Stimulated activated CD8-positive, alpha-beta memory T cell treated with anti-CD3 and anti-CD28 coated beads, Interleukin-4, amount 100 ng/mL, for 1 hour (primary cell): ENCODE measurements around the gene EIF1B.
A peak's percentile ranks its signal among the peaks of the same experiment; 100 is the strongest.

Experiments
- DNase-seq, 2 donors: peaks; one replicate each; pipeline ENCODE4 v3.0.0-alpha.2; 2020; ENCODE audit warnings: low read depth in 2 of 2, low spot score in 1 of 2

EIF1B gene

DNA sequence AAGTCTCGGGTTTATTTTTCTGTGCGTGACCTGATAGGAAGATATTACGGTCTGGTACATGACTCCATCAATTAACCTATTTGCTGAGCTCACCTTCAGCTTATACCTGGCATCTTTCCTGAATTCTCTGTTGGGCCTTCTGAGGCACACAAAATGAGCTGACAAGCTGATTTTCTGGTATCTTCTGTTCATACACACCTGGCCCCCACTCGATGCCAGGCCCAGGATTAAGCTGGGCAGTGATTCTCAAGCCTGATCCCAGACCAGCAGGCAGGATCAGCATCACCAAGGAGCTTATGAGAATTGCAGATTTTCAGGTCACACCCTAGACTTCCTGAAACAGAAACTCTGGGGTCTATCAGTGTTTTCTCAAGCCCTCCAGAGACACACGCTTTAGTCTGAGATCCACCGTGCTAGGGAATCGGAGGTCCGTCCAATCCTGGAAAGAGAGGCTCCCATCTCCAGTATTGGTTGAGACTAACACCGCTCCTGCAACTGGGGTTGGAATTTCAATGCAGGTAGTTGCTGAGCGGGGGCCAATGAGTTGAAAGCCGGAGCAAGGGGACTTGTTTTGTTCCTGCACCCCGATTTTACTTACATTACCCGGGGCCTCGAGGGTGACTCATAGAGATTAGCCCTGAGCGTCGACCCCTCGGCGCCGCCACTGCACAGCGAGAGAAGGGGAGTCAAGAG lies 636 bp upstream of the EIF1B start:
- DNase-seq = no peak

DNA sequence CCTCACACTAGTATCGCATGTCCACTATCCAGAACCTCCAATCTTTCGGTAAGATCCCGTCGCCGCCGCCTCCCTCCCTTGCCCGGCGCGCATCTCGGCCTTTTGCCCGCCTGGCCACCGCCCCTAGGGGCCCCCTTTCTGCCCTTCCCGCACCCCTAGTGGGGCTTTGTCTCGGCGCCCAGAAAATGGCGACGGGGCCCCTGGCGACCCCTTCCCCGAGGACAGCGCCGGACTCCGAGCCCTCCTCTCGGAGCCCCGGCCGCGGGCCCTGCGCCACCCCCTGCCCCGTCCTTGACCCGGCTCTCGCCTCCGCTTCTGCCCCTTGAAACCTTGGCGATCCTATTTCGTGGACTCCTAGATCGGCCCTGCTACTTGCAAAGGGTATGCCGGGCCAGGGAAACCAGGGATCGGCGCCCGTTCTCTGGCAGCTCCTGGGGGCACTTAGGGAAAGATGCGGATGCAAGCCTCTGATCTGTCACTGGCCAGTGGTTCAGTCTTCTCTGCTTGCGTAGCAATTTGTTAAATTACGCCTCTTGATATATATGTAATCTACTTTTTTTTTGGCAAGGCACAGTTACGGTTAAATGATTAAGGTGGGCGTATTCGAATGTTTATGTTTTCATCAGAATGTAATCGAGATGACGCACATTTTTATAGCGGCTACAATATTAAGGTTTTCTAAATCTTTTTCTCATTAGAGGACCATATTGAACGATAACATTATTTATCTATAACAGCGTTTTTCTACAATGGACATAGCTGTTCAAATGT lies 603 bp downstream of the EIF1B start:
- no peak for DNase-seq

DNA sequence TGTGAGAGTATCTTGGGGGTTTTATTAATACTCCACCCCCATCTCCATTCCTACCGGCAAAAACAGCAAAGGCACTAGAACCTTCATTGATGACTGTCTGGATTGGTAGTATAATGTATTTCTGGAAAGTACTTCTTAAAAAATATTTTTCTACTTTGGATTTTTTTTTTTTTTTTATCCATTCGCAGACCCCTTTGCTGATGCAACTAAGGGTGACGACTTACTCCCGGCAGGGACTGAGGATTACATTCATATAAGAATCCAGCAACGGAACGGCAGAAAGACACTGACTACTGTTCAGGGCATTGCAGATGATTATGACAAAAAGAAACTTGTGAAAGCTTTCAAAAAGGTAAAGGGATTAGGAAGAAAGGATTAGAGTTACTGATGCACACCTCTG lies 1.2 kb downstream of the EIF1B start:
- DNase-seq = no peak

DNA sequence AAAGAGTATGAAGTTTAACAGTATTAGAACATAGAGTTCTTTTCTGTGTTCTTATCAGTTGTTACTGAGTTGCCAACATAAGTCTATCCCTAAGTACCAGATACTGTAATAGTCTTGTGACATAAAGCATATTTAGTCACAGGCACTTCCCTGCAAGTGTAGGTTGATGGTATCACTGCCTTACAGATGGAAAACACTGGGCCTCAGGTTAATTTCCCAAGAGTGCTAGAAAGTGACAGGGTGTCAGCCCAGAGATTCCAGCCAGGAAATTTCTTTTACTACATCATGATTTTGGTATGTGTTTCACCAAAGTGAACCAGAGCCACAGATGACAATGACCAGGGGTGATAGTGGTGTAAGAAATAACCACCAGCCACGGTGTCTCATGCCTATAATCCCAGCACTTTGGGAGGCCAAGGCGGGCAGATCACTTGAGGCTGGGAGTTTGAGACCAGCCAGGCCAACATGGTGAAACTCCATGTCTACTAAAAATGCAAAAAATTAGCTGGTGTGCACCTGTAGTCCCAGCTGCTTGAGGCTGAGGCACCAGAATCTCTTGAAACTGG lies 3.2 kb downstream of the EIF1B start:
- DNase-seq = no peak

DNA sequence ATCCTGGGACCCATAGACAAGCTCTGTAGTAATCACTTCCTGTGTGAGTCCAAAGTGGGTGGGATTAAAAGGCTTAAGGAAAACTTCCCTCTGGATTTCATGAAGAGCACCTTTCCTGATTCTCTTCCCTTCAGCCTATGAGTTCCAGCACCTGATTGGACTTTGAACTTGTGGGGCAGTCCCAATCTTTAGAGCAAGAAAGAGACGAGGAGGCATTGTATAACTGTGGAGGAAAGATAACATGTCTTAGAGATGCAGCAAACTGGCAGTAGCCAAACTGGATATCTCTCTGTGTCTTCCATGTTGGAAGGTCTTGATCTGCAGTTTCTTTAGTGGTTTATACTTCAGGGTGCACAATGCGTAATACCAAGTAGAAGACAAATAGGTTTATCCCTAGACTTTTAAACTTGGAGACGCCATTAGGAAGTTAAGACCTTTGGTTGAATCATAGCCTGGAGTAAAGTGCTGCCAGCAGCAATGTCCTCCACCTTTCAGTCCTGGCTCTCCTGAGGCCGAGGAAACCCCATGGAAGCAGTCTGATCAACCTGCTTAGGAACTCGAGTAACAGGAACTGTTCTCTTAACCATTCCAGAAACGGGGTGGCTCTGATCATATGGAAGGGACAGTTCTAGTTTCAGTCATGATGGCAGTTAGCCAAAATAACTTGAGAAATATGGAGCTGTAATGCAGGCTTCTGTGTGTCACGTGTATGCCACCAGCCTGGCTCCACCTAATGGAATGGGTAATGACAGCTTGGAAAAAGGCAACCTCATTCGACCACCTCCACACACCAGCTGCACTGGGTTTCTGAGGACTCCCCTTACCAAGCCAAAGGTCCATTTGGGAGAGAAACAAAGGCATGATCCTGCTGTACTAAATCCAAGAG lies 4.7 kb downstream of the EIF1B start:
- no peak for DNase-seq

DNA sequence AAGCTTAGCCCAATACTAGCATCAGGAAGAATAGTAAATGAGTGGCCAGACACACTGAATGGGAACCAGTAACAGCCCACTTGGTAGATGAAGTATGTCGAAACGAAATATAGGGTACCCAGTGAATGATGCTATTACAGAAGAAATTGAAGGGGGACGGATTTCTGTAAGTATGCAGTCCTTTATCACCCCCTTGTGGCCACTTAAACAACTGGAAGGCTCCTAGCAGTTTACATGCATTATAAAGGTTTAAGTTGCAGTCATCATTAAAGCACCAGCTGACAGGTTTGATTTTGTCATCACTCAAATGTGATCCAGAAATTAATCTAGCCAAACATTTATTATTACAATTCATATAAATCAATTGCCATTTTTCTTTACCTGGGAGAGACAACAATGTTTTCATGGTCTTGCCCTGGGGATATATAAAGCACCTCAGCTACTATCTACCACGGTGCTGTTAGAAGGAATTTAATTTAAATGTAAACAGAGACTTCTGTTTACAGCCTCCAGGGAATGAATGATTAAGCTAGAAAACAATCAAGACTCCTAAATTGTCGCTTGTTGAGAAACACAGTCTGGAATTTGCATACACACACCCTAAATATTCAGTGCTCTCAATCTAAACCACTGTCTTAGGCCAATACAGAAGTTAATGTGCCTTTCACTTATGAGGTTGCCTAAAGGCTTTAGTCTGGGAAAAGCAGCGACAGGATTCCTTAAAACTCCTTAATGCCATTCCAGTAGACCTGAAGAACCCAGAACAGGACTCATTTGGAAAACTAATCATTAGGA lies 7.8 kb downstream of the EIF1B start:
- DNase-seq = peak in 1 of 2 donors; percentile 8

DNA sequence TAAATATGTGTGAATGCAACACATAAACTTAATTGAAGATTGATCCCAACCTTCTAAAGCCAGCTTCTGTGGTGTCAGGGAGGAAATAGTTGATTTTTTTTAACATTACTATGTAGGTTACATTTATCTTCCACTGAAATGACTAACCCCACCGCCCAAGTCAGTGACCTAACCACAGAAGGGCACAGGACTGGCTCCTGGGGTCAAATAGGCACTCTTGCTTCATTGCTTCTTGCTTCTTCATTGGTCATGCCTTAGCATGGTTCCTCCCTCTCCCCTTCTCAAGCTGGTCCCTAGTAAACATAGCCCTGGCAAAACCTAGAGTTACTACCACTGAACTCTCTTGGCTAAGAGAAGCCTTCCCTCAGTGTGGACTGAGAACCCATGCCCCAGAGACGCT lies 12.3 kb downstream of the EIF1B start:
- DNase-seq = no peak

DNA sequence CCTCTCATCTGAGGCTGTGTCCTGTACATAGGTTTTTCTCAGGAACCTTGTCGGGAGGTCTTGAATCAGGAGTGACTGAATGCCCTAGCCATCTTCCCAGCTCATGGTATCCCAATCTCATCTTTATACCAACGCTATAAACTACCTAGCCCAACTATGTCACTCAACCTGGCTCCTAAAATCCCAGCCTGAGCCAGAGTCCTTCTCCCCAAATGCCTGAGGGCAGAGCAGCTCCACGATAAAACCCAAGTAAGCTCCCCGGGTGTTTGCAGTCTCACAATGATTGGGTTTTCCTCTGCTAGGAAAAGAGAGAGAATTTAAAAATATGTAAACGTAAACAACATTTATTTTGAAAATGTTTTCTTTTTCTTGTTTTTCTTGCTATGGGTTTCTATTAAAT lies 14.4 kb downstream of the EIF1B start:
- no peak for DNase-seq

DNA sequence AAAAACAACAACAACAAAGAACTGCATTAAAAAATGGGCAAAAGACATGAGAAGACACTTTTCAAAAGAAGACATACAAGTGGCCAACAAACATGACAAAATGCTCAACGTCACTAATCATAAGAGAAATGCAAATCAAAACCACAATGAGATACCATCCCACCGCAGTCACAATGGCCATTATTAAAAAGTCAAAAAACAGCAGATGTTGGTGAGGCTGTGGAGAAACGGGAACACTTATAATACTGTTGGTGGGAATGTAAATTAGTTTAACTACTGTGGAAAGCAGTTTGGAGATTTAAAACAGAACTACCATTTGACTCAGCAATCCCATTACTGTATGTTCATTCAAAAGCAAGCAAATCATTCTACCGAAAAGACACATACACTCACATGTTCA lies 15.1 kb downstream of the EIF1B start:
- DNase-seq = no peak

DNA sequence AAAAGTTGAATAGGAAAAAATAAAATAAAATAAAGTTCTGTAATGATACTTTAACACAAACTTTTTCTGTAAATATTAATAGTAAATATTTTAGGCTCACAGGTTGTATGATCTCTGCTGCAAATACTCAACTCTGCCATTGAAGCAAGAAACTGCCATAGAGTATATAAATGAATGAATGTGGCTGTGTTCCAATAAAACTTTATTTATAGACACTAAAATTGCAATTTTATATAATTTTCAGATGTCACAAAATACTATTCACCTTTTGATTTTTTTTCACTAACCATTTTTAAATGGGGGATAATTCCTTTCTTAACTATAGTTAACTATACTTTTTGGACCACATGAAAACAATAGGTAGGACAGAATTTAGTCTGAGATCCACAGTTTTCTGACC lies 16.0 kb downstream of the EIF1B start:
- no peak for DNase-seq

DNA sequence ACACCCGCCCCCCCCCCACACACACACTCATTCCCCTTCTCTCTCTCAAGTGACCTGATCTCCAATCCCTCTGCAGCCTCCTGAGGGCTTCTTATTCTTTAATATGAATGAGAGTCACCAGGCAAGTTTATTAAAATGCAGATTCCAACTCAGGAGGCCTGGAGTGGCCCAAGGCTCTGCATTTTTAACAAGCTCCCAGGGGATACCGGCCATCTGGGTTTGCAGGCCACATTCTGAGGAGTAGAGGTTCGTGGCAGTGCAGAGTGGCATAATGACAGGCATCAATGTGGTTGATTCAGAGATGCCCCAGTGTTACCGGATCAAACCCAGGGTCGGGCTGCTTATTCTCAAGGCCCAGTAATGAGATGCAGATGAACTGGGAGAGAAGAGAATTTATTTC lies 18.9 kb downstream of the EIF1B start:
- no peak for DNase-seq

DNA sequence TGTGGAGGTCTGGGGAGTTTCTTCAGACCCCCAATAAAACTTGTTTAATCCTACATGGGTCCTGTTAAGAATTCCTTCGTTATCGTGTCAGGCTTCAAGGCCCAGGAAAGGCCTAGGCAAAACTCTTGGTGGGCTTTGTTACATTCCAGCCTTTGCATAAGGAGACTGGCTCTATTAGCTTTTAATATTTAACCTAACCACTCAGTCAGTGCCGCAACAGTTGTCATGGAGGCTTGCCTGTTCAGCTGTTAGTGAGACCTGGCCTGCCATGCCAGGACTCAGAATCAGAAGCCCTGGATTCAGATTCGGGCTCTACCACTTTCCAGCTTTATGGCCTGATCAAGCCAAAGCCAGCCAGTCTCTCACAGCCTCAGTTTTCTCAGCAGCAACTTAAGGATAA lies 19.6 kb downstream of the EIF1B start:
- DNase-seq = no peak

DNA sequence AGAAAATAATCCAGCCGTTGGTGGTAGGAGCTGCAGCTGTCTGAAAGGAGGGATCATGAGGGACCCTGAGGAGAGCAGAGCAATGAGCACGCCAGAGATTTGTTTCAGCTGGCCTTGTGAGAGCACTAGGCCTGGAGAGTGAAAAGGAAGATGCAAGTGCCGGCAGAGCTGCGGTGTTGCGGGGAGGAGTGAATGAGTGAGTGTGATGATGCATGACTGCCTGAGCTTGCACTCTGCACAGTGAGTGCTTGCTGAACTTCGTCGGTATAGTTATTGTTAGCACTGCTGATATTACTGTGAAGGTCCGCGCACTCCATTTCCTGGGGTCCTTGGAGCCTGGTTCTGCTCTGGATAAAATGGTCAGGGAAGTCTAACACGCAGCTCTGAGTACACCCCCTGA lies 23.2 kb downstream of the EIF1B start:
- no peak for DNase-seq

DNA sequence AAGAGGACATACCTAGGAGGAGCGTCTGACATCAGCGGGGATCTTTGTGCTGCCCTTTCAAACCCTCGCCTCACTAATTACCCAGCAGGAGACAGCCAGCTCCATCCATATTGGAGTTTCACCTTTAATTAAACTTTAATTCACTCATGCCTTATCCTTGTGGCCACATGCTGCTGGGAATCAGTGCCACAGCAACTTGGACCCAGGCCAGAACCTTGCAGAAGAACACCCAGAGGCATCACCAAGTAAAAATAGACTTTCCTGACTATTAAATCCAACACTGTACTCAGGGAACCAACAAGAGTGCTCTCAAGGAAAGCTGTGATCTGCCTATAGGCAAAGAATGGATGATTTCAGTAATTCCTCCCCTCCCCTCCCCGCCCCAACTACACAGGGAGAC lies 23.9 kb downstream of the EIF1B start:
- no peak for DNase-seq

DNA sequence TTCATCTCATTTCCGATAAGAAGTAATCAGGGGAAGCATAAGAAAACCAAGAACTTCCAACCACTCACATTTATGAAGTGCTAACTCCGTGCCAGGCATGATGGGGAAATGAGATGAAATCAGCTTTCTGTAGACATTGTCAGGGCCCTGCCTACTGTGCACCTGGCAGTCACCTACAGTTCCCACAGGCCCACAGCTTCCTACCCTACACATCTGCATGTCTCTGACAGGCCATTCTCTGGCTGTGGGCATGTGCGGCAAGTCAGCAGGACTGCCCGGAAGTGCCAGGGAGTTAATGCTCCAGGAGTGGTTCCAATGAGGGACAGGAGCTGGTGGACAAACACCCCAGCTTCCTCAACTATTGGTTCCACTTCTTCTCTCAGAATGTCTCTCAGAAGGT lies 24.3 kb downstream of the EIF1B start:
- DNase-seq = no peak

DNA sequence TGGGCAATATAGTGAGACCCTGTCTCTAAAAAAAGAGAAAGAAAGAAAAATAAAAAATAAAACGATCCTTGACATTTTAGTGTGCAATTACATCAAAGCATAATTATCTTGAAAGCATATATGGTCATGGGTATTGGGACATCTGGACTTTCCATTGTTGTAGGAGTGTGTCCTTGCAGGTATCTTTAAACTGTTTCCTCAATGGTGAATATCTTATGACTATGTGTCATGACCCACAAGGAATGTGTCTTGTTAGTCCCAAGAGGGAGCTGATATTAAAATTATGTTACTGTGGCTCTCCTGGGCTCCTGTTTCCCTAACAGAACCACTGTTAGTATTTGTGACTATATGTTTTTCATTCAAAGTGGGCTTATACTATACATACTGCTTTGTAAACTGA lies 26.6 kb downstream of the EIF1B start:
- no peak for DNase-seq

DNA sequence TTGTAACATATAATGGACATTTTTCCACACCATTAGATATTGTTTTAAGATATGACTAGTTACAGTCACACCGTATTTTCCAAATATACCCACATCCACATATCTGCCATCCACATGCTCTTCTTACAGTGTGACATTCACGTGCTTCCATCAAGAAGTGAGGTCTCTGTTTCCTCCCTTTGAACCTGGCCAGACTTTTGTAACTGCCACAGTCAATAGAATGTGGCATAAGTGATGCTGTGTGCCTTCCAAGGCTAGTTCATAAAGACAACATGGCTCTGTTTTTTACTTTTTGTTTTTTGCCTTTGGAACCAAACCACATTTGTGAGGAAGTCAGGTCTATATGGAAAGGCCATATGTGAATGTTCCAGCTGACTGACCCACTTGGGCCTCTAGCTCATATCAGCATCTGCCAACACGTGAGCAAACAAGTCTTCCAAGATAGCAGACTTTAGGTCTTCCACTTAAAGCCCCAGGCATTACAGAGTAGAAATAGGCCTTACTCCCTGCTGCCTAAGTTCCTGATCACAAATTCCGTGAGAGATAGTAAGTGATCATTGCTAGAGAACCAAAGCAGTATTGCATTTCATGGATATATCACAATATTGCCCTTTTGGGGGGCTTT lies 27.1 kb downstream of the EIF1B start:
- DNase-seq = no peak

DNA sequence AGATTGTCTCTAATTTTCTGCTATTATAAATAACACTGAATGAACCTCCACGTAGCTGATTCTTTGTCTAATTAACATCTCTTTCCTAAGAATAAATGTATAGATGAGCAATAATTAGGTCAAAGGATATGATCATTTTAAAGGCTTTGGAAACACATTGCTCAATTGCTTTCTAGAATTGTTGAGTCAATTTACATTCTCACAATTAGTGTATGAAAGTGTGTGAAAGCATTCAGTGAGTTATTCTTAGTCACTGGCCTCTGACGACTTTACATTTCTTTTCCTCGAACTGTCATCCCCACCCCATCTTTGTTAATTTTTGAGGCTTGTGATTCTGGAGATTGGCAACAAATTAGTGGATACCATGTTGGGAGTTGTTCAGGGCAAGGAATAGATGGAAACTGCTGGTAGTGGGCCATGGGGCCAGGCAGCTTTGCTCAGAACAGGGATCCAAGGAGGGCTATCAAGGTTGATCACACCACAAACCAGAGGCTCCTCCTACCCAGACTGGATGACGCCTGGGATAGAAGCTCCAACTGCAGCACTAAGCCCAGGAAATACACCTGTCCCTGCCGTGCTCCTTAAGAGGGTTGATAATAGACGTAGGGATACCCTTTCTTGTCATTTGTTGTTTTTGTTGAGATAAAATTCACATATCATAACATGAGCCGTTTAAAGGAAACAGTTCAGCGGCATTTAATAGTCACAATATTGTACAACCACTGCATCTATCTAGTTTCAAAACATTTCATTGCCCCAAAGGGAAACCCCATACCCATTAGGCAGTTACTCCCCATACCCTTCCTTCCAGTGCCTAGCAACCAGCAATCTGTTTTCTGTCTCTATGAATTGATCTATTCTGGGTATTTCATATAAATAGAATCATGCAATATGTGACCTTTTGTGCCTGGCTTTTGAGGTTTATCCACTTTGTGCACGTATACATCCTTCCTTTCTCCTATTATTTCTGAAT lies 27.9 kb downstream of the EIF1B start:
- DNase-seq = no peak

DNA sequence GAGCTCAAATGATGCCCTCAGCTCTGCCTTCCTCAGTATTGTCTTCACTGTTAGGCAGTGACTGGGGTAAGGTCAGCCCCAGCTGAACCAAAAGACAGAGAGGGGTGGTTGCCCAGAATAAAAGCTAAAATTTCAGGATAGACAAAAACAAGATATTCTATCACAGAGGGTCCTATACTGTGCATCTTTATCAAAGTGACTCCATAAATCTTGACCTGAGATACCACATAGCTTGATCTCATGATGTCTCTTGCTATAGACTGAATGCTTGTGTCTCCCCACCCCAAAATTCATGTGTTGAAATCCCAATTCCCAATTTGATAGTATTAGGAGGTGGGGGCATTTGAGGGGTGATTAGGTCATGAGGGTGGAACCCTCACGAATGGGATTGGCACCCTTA lies 30.4 kb downstream of the EIF1B start:
- DNase-seq = no peak
